ENCODE data around the gene ESPL1.
"Not testable (repeated sequence)": the region's sequence is repeated elsewhere in the genome, so short reads cannot be mapped to it uniquely, and the experiment has no call there.

Gene ESPL1

DNA sequence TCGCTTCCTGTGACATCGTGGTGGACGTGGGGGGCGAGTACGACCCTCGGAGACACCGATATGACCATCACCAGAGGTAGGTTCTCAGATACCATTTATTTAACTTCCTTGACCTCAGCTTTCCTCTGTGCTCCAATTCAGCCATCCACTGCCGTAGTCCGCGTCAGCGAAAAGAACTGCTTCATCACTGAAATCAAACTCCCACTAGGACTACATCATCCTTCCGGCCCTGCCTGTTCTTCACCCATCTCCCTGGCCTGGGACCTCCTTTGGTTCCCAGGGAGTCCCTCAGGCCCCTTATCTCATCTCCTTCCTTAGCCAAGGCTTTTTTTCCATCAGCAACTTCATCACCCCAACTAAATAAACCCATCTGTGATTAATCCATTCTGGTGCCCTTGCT, 32.1 kb downstream of the ESPL1 start:
- DNase-seq (ENCODE audit: low read depth) = no peak

DNA sequence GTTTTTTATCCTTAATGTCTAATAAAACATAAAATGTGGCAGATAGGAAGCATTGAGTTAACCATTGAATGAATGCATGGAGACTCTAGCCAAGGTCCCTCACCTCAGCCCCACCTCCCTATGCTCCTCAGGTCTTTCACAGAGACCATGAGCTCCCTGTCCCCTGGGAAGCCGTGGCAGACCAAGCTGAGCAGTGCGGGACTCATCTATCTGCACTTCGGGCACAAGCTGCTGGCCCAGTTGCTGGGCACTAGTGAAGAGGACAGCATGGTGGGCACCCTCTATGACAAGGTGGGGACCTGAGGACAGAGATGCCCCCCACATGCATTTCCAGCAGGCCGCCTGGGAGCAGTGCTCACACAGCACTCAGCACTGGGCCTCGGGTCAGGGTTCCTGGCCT, 34.8 kb downstream of the ESPL1 start:
- no peak for DNase-seq (ENCODE audit: low read depth)

DNA sequence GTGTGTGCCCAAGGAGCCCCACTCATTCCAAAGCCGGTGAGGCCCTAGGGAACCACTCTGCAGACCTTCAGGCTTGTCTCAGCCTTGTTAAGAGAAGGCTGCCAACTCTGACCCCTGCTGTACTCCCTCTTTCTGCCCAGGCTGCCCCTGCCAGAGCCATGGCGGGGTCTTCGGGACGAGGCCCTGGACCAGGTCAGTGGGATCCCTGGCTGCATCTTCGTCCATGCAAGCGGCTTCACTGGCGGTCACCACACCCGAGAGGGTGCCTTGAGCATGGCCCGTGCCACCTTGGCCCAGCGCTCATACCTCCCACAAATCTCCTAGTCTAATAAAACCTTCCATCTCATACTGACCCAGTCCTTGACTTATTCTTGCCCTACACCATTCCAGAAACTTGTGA, 38.7 kb downstream of the ESPL1 start:
- DNase-seq (ENCODE audit: low read depth) = no peak

DNA sequence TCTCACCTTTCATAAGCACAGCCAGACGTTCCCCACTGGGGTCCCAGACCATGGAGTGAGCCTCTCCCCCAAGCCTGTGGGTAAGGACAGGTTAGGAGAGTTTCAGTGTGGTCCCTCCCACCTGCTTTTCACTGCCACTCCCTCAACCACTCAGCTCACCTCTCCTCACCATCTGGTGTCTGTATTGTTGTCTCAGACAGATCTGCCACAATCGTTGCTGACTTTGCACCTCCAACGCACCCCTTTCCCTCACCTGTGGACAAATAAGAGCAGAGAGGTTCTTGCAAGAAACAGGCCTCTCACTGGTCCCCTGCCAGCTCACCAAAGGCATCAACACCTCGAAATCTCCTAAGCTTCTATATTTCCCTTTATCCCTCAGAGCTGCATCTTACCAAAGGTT, 40.2 kb downstream of the ESPL1 start:
- DNase-seq (ENCODE audit: low read depth) = no peak

DNA sequence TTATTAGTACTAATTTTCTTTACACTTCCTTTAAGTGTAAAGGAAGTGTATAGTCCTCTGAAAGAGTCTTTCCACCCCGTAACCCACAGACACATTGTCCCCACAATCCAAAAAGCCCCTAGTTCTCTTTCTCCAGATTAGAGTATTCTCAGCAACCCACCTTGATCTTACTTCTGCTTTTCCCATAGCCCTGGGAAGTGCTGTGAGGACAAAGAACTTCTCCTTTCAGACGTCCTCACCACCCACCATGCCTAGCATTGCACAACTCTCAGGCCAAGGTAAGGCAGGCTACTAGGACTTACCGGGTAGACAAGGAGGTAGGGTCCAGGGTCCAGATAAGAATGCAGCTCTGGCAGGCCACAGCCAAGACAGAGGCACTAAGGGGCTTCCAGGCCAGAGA, 45.9 kb downstream of the ESPL1 start:
- DNase-seq (ENCODE audit: low read depth) = no peak

DNA sequence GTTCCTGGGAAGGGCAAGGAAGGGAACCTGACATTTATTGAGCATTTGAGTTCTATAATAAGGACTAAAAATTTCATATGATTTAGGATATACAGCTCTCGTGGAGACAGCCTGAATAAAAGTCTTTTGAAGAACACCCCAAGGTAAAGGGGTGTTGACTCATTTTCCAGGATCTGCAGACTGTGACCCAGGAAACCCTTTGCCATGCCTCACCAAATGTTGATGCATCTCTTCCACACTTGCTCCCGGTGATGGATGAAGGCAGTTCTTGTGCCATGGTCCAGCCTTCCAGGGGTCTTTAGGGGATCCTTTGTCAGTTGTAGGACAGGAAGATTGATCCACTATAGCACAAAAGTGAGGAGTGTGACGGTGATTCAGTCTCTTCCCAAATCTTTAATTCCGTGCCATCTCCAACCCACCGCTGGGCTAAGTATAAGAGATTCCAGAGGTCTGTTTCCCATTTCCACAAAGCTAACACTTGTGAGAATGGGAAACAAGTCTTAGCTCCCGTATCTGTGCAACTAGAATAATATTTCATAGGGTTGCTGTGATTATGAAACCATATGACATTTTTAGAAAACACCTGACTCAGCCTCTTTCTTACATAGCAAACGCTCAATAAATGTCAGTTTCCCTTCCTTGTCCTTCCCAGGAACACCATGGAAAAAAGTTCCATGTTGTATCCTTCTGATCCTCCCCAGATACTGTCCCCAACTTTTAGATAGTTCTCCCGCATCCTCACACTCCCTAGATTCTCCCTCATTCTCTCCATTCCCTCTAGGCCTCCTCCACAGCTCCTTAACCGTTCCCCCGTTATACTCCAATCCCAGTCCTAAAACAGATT, 52.5 kb downstream of the ESPL1 start:
- DNase-seq (ENCODE audit: low read depth) = no peak

DNA sequence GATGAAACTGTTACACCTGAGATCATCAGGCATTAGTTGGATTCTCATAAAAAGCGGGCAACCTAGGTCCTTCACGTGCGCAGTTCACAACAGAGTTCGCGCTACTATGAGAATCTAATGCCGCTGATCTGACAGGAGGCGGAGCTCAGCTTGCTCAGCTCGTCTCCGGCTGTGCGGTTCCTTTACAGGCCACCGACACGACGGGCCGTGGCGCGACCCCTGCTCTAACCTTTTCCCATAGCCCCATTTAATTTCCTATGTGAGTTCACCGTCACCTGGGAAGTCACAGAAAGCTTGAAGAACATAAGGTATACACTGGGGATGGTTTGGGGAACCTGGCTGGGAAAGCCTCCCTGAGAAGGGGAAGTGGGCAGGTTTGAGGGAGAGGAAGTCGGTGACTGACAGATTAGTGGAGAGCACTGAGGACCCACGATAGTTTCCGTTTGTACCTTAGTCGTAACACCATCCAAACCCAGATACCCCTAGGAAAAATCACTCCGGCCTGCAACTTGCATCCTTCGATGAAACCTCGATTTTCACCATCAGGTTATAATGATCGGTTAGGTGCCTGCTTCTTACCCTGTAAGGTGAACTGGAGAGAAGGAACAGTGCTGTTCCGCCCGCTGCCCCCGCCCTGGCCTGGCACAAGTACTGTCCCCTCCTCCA, 56.1 kb downstream of the ESPL1 start:
- DNase-seq (ENCODE audit: low read depth) = peak; percentile 47

DNA sequence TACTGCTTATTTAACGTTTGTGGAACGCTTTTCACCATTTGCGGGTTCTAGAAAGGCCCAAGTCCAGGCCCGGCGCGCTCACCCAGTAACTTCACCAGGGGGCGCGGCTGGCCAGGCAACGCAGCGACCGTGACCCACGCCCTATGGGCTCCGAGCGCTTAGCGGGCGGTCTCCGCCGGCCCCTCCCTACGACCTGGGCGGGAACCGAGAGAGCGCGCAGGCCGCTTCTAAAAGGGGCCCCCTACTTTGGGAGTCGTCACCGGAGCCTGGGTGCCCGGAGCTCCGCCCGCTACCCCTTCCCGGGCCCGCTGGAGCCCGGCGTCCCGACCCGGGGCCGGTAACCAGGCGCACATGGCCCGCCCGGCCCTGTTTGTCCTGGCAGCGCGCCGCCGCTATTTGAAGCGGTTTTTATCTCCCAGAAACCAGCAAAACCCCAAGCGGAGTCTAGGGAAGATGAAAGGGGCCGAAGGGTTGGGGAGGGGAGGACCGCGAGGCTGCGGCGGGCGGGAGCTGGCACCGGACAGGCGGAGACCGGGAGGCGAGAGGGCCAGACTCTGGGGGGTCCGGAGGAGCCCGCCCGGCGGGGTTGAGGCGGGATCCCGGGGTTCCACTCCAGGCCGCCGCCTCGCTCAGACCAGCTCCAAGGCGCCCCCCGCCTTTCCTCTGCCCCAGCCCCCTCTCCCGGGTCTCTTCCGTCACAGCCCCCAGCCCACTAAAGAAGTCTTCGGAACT, 56.8 kb downstream of the ESPL1 start:
- DNase-seq (ENCODE audit: low read depth) = peak; percentile 73

DNA sequence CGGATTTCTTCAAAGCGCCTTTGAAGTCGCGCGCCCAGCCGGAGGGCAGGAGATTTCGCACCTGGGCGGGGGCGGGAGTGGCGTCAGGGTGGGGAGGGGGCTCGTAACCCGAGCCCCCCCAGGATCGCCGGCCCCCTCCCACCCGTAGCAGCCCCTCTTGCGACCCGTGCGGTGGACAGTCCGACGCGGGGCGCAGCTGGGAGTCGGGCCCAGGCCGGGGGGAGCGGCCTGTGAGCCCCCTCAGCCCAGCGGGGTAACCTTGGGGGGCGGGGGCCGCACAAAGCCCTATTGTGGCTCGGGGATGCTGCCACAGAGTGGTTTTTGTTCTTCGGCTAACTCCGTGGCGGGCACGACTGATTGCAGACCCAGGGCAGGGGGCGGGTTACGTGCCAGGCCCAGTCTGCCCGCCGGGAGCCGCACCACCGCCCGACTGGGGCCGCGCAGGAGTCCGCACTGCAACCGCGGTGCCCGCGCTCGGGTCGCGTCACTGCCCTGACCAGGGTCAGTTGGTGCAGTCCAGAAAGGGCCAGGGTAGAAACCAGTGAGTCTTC, 57.5 kb downstream of the ESPL1 start:
- no peak for DNase-seq (ENCODE audit: low read depth)

DNA sequence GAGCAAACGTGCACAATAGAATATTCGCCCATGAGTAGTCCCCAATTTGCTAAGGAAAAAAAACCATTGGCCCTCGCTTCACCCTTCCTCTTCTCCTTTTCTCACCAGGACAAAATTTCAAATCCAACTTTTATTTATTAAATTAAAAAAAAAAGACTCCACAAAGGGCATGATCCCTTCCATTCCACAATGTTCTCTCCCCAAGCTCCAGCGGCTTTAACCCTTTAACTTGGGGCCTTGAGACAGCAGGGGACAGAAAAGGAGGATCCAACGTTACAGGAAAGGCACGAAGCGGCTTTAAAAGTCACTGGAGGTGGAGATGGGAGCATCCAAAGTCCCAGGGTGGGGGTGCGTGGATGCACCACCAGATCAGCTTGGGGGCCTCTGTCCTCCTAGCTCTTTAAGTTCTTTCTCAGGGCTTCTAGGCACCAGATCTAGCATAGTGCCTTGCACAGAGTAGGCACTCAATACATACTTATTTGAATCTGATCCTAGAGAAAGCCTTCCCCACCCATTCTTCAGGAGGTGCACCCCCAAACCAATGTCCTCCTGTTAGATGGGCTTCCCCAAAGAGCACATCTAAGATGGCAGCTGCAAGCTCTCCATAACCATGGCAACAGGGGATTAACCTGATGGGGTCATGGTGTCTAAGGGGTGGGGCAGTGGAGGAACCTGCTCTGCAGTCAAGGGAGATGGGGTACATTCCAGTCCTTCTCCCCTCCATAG, 58.5 kb downstream of the ESPL1 start:
- no peak for DNase-seq (ENCODE audit: low read depth)

DNA sequence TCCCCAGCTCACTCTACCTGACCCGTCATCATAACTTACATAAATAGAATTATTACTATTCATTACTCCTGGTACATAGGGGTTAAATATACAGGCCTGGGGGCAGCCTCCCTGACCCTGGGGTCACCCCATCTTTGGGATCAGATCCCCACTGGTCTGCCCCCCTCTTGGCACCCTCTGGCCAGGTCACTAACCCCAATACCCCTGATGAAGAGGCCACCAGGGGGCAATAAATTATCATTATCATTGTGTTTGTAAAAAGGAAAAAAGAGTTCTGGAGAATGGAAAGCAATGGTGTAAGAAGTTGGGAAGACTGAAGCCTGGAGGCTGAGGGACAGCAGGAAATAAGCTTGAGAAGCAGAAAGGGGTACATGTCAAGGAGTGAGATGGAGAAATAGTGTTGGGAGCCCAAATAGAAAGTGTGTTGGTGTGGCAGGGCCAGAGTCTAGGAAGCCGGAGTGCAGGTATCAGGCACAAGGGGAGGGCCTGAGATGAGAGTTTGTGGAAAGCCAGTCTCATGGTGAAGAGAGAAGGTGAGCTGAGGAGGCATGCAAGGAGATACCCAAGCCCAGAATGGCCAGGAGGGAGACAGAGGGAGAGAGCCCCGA, 59.4 kb downstream of the ESPL1 start:
- DNase-seq (ENCODE audit: low read depth) = no peak

DNA sequence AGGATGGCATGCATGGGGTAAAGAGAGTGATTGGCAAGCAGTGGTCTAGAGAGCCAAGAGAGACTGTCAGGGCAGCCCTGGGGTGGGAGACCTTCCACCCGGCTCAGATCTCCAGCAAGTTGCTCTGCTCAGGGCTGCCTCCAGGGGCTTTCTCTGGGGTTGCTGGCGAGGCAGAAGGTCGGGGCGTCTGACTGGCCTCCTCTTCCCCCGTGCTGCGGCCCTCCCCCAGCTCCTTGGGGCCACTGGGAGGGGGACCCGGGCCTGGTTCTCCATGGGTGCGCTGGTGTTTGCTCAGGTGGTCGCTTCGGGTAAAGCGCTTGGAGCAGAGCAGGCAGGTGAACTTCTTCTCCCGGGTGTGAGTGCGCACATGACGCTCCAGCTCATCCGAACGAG, 59.9 kb downstream of the ESPL1 start:
- no peak for DNase-seq (ENCODE audit: low read depth)

DNA sequence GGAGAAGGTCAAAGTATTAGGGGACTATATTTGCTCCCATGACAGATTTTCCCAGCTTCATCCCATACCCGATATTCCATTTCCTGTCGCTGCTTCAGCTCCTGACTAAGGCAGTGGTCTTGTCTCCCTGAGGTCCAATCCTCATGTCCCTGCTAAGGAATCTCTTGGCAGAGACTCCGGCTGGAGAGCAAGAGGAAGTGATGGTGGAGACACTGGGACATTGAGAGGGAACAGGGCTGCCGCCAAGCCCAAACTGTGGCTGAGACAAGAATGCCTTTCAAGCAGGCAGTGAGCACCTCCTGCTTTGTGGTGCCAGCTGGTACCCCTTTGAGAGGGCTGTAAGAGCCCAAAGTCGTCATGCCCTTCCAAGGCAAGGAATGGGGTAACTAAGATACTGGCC, 62.6 kb downstream of the ESPL1 start:
- no peak for DNase-seq (ENCODE audit: low read depth)

DNA sequence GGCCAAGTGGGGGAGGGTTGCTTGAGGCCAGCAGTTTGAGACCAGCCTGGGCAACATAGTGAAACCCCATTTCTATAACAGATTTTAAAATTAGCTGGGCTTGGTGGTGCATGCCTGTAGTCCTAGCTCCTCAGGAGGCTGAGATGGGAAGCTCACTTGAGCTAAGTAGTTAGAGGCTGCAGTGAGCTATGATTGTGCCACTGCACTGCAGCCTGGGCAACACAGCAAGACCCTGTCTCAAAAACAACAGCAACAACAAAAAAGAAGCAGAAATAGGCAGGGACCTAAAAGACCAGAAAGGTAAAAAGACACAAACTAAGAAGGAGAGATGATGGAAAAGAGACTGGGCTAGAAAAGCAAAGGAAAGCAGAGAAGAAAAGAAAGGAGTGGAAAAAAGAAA, 64.2 kb downstream of the ESPL1 start:
- not testable (repeated sequence) for DNase-seq (ENCODE audit: low read depth)

DNA sequence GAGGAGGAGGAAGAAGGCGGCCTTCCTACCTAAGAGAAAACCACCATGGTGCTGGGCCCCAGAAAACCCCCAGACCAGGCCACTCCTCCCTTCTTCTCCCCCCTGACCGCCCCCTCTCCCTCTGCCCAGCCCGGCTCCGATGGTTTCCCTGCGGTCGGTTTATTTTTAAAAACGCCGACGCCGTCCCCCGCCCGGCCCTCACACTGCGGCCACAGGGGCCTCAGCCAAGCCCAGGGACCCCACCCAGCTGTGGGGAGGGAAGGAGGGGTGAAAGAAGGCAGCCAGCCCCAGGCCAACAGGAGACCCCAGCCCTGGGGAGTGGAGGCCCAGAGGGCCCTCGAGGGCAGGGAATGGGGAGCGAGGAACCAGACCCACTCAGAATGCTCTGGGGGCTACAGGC, 64.6 kb downstream of the ESPL1 start:
- no peak for DNase-seq (ENCODE audit: low read depth)

DNA sequence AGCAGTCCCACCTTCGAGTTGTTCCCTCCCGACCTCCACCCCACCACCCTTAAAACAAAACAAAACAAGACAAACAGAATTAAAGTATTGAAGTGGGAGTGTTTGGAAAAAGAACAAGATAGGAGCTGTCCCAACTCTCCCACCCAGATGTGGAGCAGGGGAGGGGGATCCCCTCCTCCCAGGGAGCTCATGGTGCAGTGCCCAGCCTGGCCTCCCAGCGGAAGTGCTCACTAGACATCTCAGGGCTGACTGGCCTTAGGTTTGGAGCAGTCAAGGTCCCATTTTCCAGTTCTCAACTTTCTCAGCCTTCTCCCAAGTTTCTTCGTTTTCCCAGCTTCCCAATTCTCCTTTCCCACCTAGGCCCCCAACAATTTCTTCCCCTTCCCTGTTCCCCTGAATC, 65.2 kb downstream of the ESPL1 start:
- DNase-seq (ENCODE audit: low read depth) = no peak

DNA sequence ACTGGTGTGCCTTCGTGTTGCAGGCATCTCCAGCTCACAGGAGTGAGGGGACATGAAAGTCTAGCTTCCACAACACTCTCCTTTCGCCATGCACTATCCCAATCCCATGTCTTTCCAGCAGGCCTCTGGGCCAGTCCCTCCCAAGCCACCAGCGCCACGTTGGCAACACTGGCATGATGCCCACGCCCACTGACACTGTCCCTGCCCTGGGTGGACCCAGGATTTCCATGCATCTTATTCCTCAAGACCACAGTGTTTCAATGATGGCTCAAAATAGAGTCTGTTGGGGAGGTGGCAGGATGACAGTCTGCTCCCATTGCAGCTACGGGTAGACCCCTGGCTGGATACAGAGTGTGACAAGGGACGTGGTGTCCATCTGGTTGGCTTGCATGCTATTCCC, 65.7 kb downstream of the ESPL1 start:
- DNase-seq (ENCODE audit: low read depth) = no peak

DNA sequence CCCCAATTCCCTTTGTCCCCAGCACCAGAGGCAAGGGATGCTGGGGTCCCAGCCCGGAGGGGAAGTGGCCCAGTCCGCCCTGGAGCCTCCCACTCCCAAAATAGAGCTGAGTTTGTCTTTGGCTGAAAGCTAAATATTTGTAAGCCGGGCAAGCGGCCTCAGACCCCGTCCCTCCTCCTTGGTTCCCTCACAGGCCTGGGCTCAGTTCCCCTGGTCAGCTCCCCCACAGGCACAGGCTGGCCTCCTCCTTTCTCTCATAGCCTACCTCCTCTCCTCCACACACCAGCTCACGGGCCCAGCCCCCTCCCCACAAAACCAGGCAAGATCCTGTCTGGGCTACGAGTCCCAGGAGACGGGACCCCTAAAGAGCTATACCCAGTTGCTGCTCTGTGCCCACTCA, 66.7 kb downstream of the ESPL1 start:
- DNase-seq (ENCODE audit: low read depth) = no peak

DNA sequence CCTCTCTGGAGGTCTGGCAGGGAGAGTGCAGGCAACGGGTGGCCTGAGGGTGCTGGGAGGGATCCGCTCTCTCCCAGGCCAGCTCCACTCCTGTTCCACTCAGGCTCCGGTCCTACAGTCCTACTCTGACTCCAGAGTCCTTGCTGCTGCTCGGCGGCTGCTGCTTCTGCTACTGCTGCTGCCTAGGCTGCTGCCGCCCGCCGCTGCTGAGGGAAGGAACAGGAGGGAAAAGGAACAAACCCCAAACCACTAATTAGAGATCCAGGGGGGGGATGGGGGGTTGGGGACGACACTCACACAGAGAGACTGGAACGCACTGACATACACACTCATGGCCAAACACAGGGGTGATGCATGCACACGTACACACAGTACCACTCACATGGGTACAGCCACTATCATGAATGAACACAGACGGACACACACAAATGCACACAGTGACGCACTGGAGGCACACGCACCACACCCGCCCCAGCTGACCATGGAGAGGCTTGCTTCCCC, 68.1 kb downstream of the ESPL1 start, which contains the start of gene SP7:
Gene SP7, minus strand, starts transcription at position 174 of the 501 bp plus-strand sequence. CDS start 708 bp downstream, outside the sequence.
- no peak for DNase-seq (ENCODE audit: low read depth)

DNA sequence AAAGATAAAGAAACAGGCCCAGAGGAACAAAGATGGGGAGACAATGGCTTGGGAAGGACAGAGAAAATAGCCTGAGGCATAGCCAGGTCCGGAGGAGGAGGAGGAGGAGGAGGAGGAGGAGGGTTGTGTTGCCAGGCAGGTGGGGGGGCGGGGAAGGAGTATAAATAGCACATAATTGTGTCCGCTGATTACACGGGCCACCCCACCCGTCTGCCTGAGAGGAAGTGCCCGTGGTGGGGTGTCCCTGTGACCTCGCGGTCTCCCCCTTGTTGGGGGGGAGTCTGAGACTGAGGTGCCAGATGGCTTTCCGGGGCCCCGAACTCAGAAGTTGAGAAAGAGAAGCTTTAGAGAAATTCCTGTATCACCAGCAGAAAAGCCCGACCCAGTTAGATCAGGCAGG, 69.9 kb downstream of the ESPL1 start:
- no peak for DNase-seq (ENCODE audit: low read depth)

DNA sequence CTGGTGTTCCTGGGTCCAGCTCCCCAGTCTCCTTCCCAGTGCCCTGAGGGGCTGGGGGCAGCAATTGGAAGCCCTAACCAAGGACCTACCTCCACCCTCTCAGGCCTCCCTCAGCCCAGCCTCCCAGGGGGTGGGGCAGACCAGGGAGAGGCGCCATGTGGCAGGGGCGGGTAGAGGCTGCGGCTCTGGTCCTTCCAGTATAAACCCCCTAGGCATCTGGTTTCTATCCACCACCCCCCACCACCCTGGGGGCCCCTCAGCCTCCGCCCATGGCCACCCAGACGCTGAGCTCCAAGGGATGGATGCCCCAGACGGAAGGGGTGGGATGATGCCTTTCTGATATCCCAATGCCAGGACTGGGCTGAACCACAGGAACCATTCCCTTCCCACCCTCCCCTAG, 70.8 kb downstream of the ESPL1 start:
- DNase-seq (ENCODE audit: low read depth) = no peak
